ENCODE measurements around the gene PCDHGA8. TPM values are rescaled to one million over a fixed set of nuclear protein-coding genes. Genes with fewer than 3 reads are reported as not detected.
"Not testable (repeated sequence)": the region's sequence is repeated elsewhere in the genome, so short reads cannot be mapped to it uniquely, and the experiment has no call there.

Gene PCDHGA8
- total RNA-seq, 1 experiment from 2014 or later = not detected

- DNase-seq = no peak
- H3K36me3 ChIP-seq (replicated peaks; ENCODE audit: control insufficient read depth, insufficient read depth, low read length) = no peaks in the 10 kb centered on the region
- no peak overlapping the region for H3K4me3 ChIP-seq (ENCODE audit: insufficient read depth, low read depth, low read length)
- no peaks in the 10 kb centered on the region for H3K27me3 ChIP-seq (ENCODE audit: control insufficient read depth, insufficient read depth, low read length)
Measured at GRCh38 chr5:141384471-141385267, 7.8 kb upstream of the PCDHGA8 start.

GRCh38 chr5:141387557-141388311, 4.7 kb upstream of the PCDHGA8 start, which contains the start of gene PCDHGB4:
PCDHGB4 (plus strand) TSS chr5:141387698; CDS start chr5:141387885, 187 bp downstream.
- H3K36me3 ChIP-seq (replicated peaks; ENCODE audit: control insufficient read depth, insufficient read depth, low read length); H3K27me3 ChIP-seq (ENCODE audit: control insufficient read depth, insufficient read depth, low read length): not testable (repeated sequence)
- H3K4me3 ChIP-seq (ENCODE audit: insufficient read depth, low read depth, low read length) = peak within 1 kb of the TSS; percentile 41; the same call in 1 of the 2 replicates
- peak; percentile 50 for DNase-seq

- no peak for DNase-seq
- H3K4me3 ChIP-seq (ENCODE audit: insufficient read depth, low read depth, low read length) = no peak overlapping the region
- no peaks in the 10 kb centered on the region for H3K27me3 ChIP-seq (ENCODE audit: control insufficient read depth, insufficient read depth, low read length)
- H3K36me3 ChIP-seq (replicated peaks; ENCODE audit: control insufficient read depth, insufficient read depth, low read length) = no peaks in the 10 kb centered on the region
Measured at GRCh38 chr5:141388661-141389060, 3.8 kb upstream of the PCDHGA8 start.

GRCh38 chr5:141389153-141390042, 3.0 kb upstream of the PCDHGA8 start:
- DNase-seq = no peak
- Histone ChIP-seq H3K36me3 (replicated peaks; ENCODE audit: control insufficient read depth, insufficient read depth, low read length) (no peaks in the 10 kb centered on the region), H3K4me3 (ENCODE audit: insufficient read depth, low read depth, low read length) (no peak overlapping the region), H3K27me3 (ENCODE audit: control insufficient read depth, insufficient read depth, low read length) (no peaks in the 10 kb centered on the region)

GRCh38 chr5:141393267-141393666, 834 bp downstream of the PCDHGA8 start:
- Histone ChIP-seq H3K27me3 (ENCODE audit: control insufficient read depth, insufficient read depth, low read length) (no peaks in the 10 kb centered on the region), H3K36me3 (replicated peaks; ENCODE audit: control insufficient read depth, insufficient read depth, low read length) (no peaks in the 10 kb centered on the region), H3K4me3 (ENCODE audit: insufficient read depth, low read depth, low read length) (no peak overlapping the region)
- DNase-seq = no peak

GRCh38 chr5:141394401-141395187, 2.2 kb downstream of the PCDHGA8 start:
- H3K4me3 ChIP-seq (ENCODE audit: insufficient read depth, low read depth, low read length); DNase-seq; H3K36me3 ChIP-seq (replicated peaks; ENCODE audit: control insufficient read depth, insufficient read depth, low read length); H3K27me3 ChIP-seq (ENCODE audit: control insufficient read depth, insufficient read depth, low read length): not testable (repeated sequence)

- peak; percentile 41 for DNase-seq
- H3K36me3 ChIP-seq (replicated peaks; ENCODE audit: control insufficient read depth, insufficient read depth, low read length) = not testable (repeated sequence)
Measured at GRCh38 chr5:141397756-141398551, 5.5 kb downstream of the PCDHGA8 start, which contains the start of gene PCDHGB5. PCDHGB5 (plus strand) TSS chr5:141397947; CDS start chr5:141398128, 181 bp downstream.

GRCh38 chr5:141398608-141399007, 6.2 kb downstream of the PCDHGA8 start:
- Histone ChIP-seq H3K4me3 (ENCODE audit: insufficient read depth, low read depth, low read length) (no peak overlapping the region), H3K27me3 (ENCODE audit: control insufficient read depth, insufficient read depth, low read length) (no peaks in the 10 kb centered on the region), H3K36me3 (replicated peaks; ENCODE audit: control insufficient read depth, insufficient read depth, low read length) (no peaks in the 10 kb centered on the region)
- DNase-seq = peak; percentile 28

More at GRCh38 chr5:141397756-141398551, 5.5 kb downstream of the PCDHGA8 start, which contains the start of gene PCDHGB5:
- not testable (repeated sequence) for H3K27me3 ChIP-seq (ENCODE audit: control insufficient read depth, insufficient read depth, low read length); H3K4me3 ChIP-seq (ENCODE audit: insufficient read depth, low read depth, low read length)

GRCh38 chr5:141399555-141400258, 7.3 kb downstream of the PCDHGA8 start:
- no peak overlapping the region for H3K4me3 ChIP-seq (ENCODE audit: insufficient read depth, low read depth, low read length)
- H3K36me3 ChIP-seq (replicated peaks; ENCODE audit: control insufficient read depth, insufficient read depth, low read length) = no peaks in the 10 kb centered on the region
- H3K27me3 ChIP-seq (ENCODE audit: control insufficient read depth, insufficient read depth, low read length) = no peaks in the 10 kb centered on the region
- DNase-seq = no peak

GRCh38 chr5:141402553-141403243, 10.3 kb downstream of the PCDHGA8 start, which contains the start of gene PCDHGA9:
PCDHGA9 (plus strand) TSS chr5:141402778; CDS start chr5:141402953, 175 bp downstream.
- Histone ChIP-seq H3K4me3 (ENCODE audit: insufficient read depth, low read depth, low read length) (no peak within 1 kb of the TSS), H3K36me3 (replicated peaks; ENCODE audit: control insufficient read depth, insufficient read depth, low read length) (no peaks in the 10 kb centered on the region), H3K27me3 (ENCODE audit: control insufficient read depth, insufficient read depth, low read length) (no peaks in the 10 kb centered on the region)
- peak; percentile 78 for DNase-seq

- no peaks in the 10 kb centered on the region for H3K36me3 ChIP-seq (replicated peaks; ENCODE audit: control insufficient read depth, insufficient read depth, low read length)
- no peak overlapping the region for H3K4me3 ChIP-seq (ENCODE audit: insufficient read depth, low read depth, low read length)
- no peaks in the 10 kb centered on the region; the same call in 1 of the 2 replicates for H3K27me3 ChIP-seq (ENCODE audit: control insufficient read depth, insufficient read depth, low read length)
- DNase-seq = no peak
Measured at GRCh38 chr5:141403387-141403786, 11.0 kb downstream of the PCDHGA8 start.

All from H7 (cell line).